Subcutaneous adipose tissue (tissue), 4 donors: ENCODE results near the gene FZR1. TPM values are rescaled to one million over a fixed set of nuclear protein-coding genes. Genes with fewer than 3 reads are reported as not detected.

Experiments
- CTCF ChIP-seq: fragments of 450-650 bp; IDR thresholded peaks from one replicate; pipeline ENCODE4 v1.5.1; 2016; ENCODE audit warnings: low read depth, mild to moderate bottlenecking, control low read depth, antibody characterized with exemption, moderate library complexity
- total RNA-seq, 4 donors: library from RNA; depleted of rRNA; stranded (reverse); fragments of >200 nt; gene quantifications; one replicate each; pipeline ENCODE4 v1.1.0, GENCODE V29; 2016

Gene FZR1
- total RNA-seq, 4 donors from 2014 or later, result 8.2 to 28.3 (median 13.0) TPM

GRCh38 chr19:3556978-3557460, 50.9 kb downstream of the FZR1 start:
- no peak for TF ChIP-seq CTCF

DNA sequence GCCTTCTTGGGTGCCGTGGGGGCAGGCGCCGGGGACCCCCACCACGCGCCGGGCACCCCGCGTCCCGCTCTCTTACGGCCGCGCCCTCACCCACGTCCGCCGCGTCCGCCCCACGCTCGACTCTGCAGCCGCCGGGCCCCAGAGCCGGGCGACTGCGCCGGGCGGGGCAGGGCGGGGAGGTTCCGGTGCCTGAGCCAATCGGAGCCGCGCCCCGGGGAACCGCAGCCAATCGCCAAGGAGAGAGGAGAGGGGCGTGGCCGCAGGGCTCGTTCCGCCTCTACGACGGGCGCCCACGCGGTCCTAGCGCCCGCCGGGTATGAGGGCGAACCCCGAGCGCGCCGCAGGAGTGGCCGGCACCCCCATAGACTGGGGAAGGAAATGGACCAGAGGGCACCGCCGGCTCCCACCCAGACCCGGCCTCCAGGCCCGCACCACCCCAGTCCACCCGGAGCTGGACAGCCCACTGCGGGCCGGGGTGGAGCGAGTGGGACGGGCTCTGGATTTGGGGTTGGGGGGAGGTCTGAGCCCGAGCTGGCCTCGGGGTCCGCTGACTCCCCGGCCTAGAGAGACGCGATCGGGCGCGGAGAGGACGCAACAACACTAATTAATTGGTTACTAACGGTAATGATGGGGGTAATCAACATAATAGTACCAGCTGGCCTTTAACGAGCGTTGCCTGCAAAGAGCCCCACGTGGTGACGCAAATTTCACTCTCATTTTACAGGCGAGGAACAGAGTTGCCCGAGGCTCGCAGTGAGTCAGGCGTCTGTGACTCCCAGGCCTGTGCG, 51.5 kb downstream of the FZR1 start, which contains the start of gene MFSD12:
MFSD12 (minus strand) TSS at position 126 of the 788 bp plus-strand sequence. CDS start 183 bp downstream, outside the sequence.
- no peak for TF ChIP-seq CTCF

DNA sequence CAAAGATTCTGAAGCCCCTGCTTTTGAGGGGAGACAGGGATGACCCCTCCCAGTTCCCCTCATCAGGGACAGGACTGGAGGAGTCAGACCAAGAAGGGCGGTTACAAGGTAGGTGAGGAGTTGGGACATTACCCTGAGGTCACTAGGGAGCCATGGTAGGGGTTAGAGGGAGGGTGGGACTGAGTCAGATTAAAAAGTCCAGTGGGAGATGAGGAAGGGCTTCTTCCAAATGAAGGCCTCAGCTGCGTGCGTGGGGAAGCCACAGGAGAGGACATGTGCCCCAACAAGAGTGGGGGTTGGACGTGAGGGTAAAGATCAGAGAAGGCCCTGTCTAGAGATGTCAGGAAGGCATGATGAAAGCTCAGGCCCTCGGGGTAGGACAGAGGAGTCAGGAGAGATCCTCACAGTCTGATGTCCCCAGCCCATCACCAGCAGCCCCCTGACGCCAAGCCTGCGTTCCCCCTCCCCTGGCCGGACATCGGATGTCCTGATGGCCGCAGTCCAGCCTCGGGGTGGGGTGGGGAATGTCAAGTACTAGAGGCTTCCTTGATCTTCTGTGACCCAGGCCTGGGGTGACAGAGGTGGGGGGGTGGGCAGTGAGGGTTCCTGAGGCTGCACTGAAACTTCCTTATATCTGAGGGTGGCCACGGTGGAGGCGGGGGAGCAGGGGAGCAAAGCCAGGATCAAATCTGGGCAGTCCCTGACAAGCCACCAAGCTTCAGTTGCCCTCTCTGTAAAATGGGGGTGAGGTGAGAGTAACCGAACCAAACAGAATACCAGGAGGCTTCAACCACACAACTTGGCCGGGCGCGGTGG, 57.8 kb downstream of the FZR1 start:
- no peak for TF ChIP-seq CTCF

- TF ChIP-seq CTCF, result no peak
These were observed 59.0 kb downstream of the FZR1 start for GRCh38 chr19:3565139-3565538.

GRCh38 chr19:3570606-3571011, 64.5 kb downstream of the FZR1 start:
- TF ChIP-seq CTCF, result no peak

DNA sequence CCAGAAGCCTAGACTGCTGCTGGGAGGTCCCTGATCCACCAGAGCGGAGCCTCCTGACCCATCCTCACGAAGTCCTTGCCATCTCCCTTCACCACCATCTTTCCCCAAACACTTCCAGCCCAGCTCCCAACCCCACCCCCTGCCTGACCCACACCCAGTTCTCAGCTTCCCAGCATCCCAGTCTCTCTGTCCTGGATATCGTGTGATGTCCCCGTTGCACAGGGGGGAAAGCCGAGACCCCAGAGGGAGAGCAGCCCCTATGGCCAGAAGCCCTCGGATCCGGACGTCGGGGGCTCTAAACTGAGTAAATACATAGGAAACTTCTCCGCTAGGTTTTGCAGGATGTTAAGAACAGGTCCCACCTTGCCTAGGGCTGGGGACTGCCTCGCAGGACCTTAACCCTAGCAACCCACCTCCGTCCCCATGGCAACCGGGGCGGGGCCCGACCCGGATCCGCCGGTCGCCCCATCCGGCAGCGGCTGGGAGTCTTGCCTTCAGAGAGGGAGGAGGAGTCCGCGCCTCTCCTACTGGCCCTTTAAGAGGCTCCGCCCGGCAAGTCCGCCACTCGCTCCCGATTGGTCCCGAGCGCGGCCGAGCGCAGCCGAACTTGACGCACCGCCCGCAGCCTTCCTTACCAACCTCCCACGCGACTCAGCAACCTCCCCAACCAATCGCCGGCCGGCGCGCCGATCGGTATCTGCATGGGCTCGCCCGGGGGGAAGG, 66.2 kb downstream of the FZR1 start:
- no peak for TF ChIP-seq CTCF
